B cell (primary cell): ENCODE data around the gene SPART. TPM values are rescaled to one million over a fixed set of nuclear protein-coding genes. Genes with fewer than 3 reads are reported as not detected.

Experiments
- ATAC-seq: fragments of 200-7000 bp; cut with Tn5 transposase; one replicate; pipeline ENCODE4 v1.10.0; 2021; ENCODE audit warnings: low read depth, mild to moderate bottlenecking, moderate number of reproducible peaks, moderate library complexity
- CTCF ChIA-PET: fragments of 350-600 bp; sonication (Branson Sonifier 250); formaldehyde crosslinking; loops from one replicate; lab custom pipeline; 2021; ENCODE audit warnings: antibody characterized with exemption, inconsistent platforms; lab: Charles Lee
- POLR2A ChIA-PET: fragments of 350-600 bp; sonication (Branson Sonifier 250); formaldehyde crosslinking; loops from one replicate; lab custom pipeline; 2021; ENCODE audit warnings: antibody characterized with exemption; lab: Charles Lee
- DNase-seq: peaks from one replicate; pipeline ENCODE4 v3.0.0; 2013
- H2AFZ ChIP-seq: 2 replicates; pipeline ENCODE4 v1.6.1; 2012; ENCODE audit warnings: mild to moderate bottlenecking, low read depth, low read length; ENCODE audit not compliant: insufficient read depth, poor library complexity, severe bottlenecking
- H3K27ac ChIP-seq, 2 donors: 1 replicate in 1 of 2; 2 replicates in 1 of 2; pipeline ENCODE4 v1.5.1; 2012 to 2013; ENCODE audit warnings: low read length in 2 of 2, mild to moderate bottlenecking in 2 of 2, moderate library complexity in 1 of 2
- H3K27me3 ChIP-seq, 4 experiments: fragments of 200-600 bp in 1 of 4; sonication (generic) in 1 of 4; replicated peaks in 1 of 4; 1 replicate in 2 of 4; 2 replicates in 2 of 4; pipeline versions ENCODE4 v1.6.1 to v1.7.0; 2013 to 2016; ENCODE audit warnings: low read length in 3 of 4, mild to moderate bottlenecking in 2 of 4, mixed read lengths in 1 of 4, moderate library complexity in 1 of 4; ENCODE audit not compliant: insufficient read depth in 4 of 4, control insufficient read depth in 3 of 4; ENCODE audit errors: control extremely low read depth in 1 of 4
- H3K36me3 ChIP-seq, 2 experiments: replicated peaks in 1 of 2; 1 replicate in 1 of 2; 2 replicates in 1 of 2; pipeline versions ENCODE4 v1.6.1 to v1.7.1; 2013; ENCODE audit warnings: low read length in 1 of 2; ENCODE audit not compliant: insufficient read depth in 2 of 2, control insufficient read depth in 1 of 2; ENCODE audit errors: control extremely low read depth in 1 of 2, extremely low read depth in 1 of 2
- H3K4me1 ChIP-seq, 2 donors: fragments of 200-600 bp in 1 of 2; sonication (generic) in 1 of 2; 1 replicate in 1 of 2; 2 replicates in 1 of 2; pipeline versions ENCODE4 v1.5.1 to v1.6.1; 2013 to 2017; ENCODE audit warnings: low read length in 2 of 2; ENCODE audit not compliant: control insufficient read depth in 2 of 2, insufficient read depth in 2 of 2
- H3K4me2 ChIP-seq: replicated peaks from 2 replicates; pipeline ENCODE3; 2012; ENCODE audit warnings: mild to moderate bottlenecking, low read depth, low read length; ENCODE audit not compliant: poor library complexity, severe bottlenecking
- H3K4me3 ChIP-seq, 5 experiments: fragments of 200-600 bp in 1 of 5; sonication (generic) in 1 of 5; 1 replicate in 3 of 5; 2 replicates in 2 of 5; pipeline versions ENCODE4 v1.5.1 to v1.7.0; 2011 to 2016; ENCODE audit warnings: low read length in 4 of 5, mild to moderate bottlenecking in 4 of 5, low read depth in 2 of 5, control low read depth in 1 of 5, moderate library complexity in 1 of 5; ENCODE audit not compliant: insufficient read depth in 1 of 5; ENCODE audit errors: control extremely low read depth in 1 of 5, extremely low read depth in 1 of 5
- H3K79me2 ChIP-seq: fragments of 200-600 bp; sonication (generic); one replicate; pipeline ENCODE4 v1.6.0; 2016; ENCODE audit warnings: low read length; ENCODE audit not compliant: control insufficient read depth, insufficient read depth
- H3K9ac ChIP-seq: fragments of 200-600 bp; sonication (generic); 2 replicates; pipeline ENCODE4 v1.6.1; 2017; ENCODE audit warnings: mild to moderate bottlenecking, low read length, moderate library complexity
- H3K9me3 ChIP-seq, 3 donors: one replicate each; pipeline versions ENCODE4 v1.6.1 to v1.7.1; 2013; ENCODE audit warnings: low read length in 2 of 3; ENCODE audit not compliant: control insufficient read depth in 2 of 3, insufficient read depth in 1 of 3; ENCODE audit errors: control extremely low read depth in 1 of 3
- H4K20me1 ChIP-seq: 2 replicates; pipeline ENCODE4 v1.6.0; 2012; ENCODE audit warnings: mild to moderate bottlenecking, low read length; ENCODE audit not compliant: insufficient read depth, control insufficient read depth, poor library complexity, severe bottlenecking
- H3K27ac Mint-ChIP-seq: one replicate; pipeline ENCODE4 v1.8.0; 2021; ENCODE audit warnings: mixed read lengths
- H3K27me3 Mint-ChIP-seq: one replicate; pipeline ENCODE4 v1.8.0; 2021; ENCODE audit warnings: mixed read lengths
- H3K4me1 Mint-ChIP-seq: one replicate; pipeline ENCODE4 v1.8.0; 2021; ENCODE audit warnings: mixed read lengths
- H3K4me3 Mint-ChIP-seq: one replicate; pipeline ENCODE4 v1.8.0; 2021; ENCODE audit warnings: mixed read lengths
- H3K9me3 Mint-ChIP-seq: one replicate; pipeline ENCODE4 v1.8.0; 2022; ENCODE audit warnings: mixed read lengths; ENCODE audit not compliant: insufficient read depth
- EZH2 ChIP-seq: IDR thresholded peaks from 2 replicates; pipeline ENCODE4 v1.6.1; 2012; ENCODE audit warnings: borderline replicate concordance, low read depth, mild to moderate bottlenecking, moderate library complexity, low read length; ENCODE audit not compliant: insufficient read depth, poor library complexity, severe bottlenecking
- WGBS: methylation state at CpG from one replicate; pipeline ENCODE4 v1.1.5; 2013; ENCODE audit warnings: missing lambda C conversion rate; ENCODE audit not compliant: insufficient coverage; 5-methylcytosine and 5-hydroxymethylcytosine counted together
- intact Hi-C: fragments of 100-400 bp; cut with micrococcal nuclease; formaldehyde crosslinking; loops from one replicate; pipeline ENCODE4 v1.10.0; 2022
- polyA plus RNA-seq: library from polyadenylated mRNA; depleted of rRNA; stranded (reverse); fragments of >200 nt; gene quantifications from 2 replicates; pipeline ENCODE4 v1.2.3, GENCODE V29; 2012
- total RNA-seq, 2 donors: library from RNA; stranded (reverse); fragments of 120-200 nt in 1 of 2; gene quantifications; 1 replicate in 1 of 2; 2 replicates in 1 of 2; pipeline versions ENCODE4 v1.2.3 to v1.2.4, GENCODE V29; 2013 to 2022
- TF ChIP-seq, protein P1 (sequence below): fragments of 200-600 bp; IDR thresholded peaks from one replicate; pipeline ENCODE4 v1.8.0; 2022; ENCODE audit warnings: antibody characterized with exemption, mild to moderate bottlenecking

The SPART gene
- total and polyA plus RNA-seq, 2 donors (not counting 1 experiment from before 2014, with no cell fraction given) = 10.1 to 20.8 TPM

DNA sequence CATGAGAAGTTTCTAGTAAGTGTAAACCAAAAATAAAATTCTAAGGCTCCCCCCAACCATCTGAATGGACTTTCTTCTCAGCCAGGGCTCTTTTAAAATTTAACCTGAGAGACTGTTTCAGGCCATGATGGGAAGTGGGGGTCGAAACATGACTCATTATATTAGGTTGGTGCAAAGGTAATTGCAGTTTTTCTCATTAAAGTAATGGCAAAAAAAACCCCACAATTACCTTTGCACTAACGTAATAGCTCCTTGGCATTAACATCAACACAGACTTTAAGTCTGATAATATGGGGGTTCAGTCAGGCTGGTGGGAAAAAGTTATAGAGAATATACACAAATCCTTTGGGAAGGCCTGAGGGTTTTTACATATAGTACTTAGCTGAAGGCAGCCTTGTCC lies 9.4 kb upstream of the SPART start:
- H3K4me1 ChIP-seq = no peaks in the 10 kb centered on the region
- no peaks in the 10 kb centered on the region for H4K20me1 ChIP-seq
- intact Hi-C loops = no loop called here
- no peaks in the 10 kb centered on the region for H3K79me2 ChIP-seq
- no peak overlapping the region for H3K9ac ChIP-seq
- DNase-seq (no peak), ATAC-seq (no peak)
- no peak overlapping the region for H3K27ac Mint-ChIP-seq
- no peak overlapping the region for H3K4me3 ChIP-seq
- no peak overlapping the region for H3K4me2 ChIP-seq
- peaks cover 0 to 2% (median 0%) of the 10 kb centered on the region in 4 experiments for H3K27me3 ChIP-seq
- H3K4me3 Mint-ChIP-seq = no peak overlapping the region
- H3K4me1 Mint-ChIP-seq = no peaks in the 10 kb centered on the region
- no peak overlapping the region for H2AFZ ChIP-seq
- POLR2A ChIA-PET = no interaction called here
- H3K36me3 ChIP-seq = no peaks in the 10 kb centered on the region
- no CpG with 5 or more reads among the region's 2 CpGs for WGBS
- no peak for TF ChIP-seq EZH2
- TF ChIP-seq, protein P1, sequence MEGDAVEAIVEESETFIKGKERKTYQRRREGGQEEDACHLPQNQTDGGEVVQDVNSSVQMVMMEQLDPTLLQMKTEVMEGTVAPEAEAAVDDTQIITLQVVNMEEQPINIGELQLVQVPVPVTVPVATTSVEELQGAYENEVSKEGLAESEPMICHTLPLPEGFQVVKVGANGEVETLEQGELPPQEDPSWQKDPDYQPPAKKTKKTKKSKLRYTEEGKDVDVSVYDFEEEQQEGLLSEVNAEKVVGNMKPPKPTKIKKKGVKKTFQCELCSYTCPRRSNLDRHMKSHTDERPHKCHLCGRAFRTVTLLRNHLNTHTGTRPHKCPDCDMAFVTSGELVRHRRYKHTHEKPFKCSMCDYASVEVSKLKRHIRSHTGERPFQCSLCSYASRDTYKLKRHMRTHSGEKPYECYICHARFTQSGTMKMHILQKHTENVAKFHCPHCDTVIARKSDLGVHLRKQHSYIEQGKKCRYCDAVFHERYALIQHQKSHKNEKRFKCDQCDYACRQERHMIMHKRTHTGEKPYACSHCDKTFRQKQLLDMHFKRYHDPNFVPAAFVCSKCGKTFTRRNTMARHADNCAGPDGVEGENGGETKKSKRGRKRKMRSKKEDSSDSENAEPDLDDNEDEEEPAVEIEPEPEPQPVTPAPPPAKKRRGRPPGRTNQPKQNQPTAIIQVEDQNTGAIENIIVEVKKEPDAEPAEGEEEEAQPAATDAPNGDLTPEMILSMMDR = no peak
- no peaks in the 10 kb centered on the region for H3K9me3 ChIP-seq
- H3K27ac ChIP-seq = no peak overlapping the region
- no peaks in the 10 kb centered on the region for H3K27me3 Mint-ChIP-seq
- no peaks in the 10 kb centered on the region for H3K9me3 Mint-ChIP-seq
- CTCF ChIA-PET = interaction anchor here (1.8 kb wide), 1 partner anchor 9 kb away, joined by 6 read pairs; no protein-coding TSS in a partner anchor

DNA sequence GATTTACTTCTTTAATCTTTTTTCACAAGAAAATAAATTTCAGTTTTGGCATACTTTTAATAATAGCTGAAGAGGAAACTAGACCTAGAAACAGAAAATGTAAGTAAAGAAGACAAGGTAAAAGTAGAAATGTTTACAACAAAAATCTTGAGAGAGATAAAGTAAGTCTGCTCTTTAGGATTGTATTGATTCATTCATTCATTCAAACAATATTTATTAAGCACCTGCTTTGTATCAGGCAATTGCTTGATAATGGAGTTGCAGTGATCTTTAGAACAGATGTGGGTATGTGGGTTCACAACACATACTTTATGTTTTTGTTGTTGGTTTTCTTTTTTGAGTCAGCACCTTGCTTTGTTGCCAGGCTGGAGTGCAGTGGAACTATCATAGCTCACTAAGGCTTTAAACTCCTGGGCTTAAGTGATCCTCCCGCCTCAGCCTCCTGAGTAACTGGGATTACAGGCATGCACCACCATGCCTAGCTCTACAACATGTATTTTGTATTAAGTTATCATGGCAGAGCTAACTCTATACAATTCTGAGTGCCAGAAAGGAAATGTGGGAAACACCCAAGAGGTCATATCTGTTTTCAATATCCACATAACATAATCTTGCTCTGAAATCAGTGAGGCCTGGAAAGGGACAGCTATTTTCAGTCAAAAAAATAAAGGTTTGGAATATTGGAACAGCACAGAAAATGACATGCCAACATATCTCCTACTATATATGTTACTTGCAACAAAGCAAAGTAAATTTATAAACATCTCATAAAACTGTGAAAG lies 8.8 kb upstream of the SPART start:
- H3K4me3 Mint-ChIP-seq = no peak overlapping the region
- WGBS = no CpG with 5 or more reads among the region's 1 CpG
- H3K27ac ChIP-seq = no peak overlapping the region
- peaks cover 0 to 2% (median 0%) of the 10 kb centered on the region in 4 experiments for H3K27me3 ChIP-seq
- H3K9ac ChIP-seq = no peak overlapping the region
- H3K4me1 Mint-ChIP-seq = no peaks in the 10 kb centered on the region
- no peaks in the 10 kb centered on the region for H3K79me2 ChIP-seq
- ATAC-seq (no peak), DNase-seq (no peak)
- intact Hi-C loops = no loop called here
- H2AFZ ChIP-seq = no peak overlapping the region
- no peaks in the 10 kb centered on the region for H3K36me3 ChIP-seq
- CTCF ChIA-PET = interaction anchor here (1.8 kb wide), 1 partner anchor 8 kb away, joined by 6 read pairs; no protein-coding TSS in a partner anchor
- POLR2A ChIA-PET = no interaction called here
- H3K4me2 ChIP-seq = no peak overlapping the region
- H3K9me3 ChIP-seq = no peaks in the 10 kb centered on the region
- H3K27me3 Mint-ChIP-seq = no peaks in the 10 kb centered on the region
- H4K20me1 ChIP-seq = no peaks in the 10 kb centered on the region
- no peak overlapping the region for H3K27ac Mint-ChIP-seq
- no peaks in the 10 kb centered on the region for H3K4me1 ChIP-seq
- TF ChIP-seq EZH2 = no peak
- TF ChIP-seq, protein P1 = no peak
- no peaks in the 10 kb centered on the region for H3K9me3 Mint-ChIP-seq
- H3K4me3 ChIP-seq = no peak overlapping the region
